Thoracic aorta (tissue), 2 donors: ENCODE data around the gene ITIH3. TPM values are rescaled to one million over a fixed set of nuclear protein-coding genes. Genes with fewer than 3 reads are reported as not detected.

Experiments used
- ATAC-seq: fragments of 150-250 bp; one replicate; pipeline ENCODE4 v1.8.0; 2017; ENCODE audit warnings: low read depth; ENCODE audit not compliant: insufficient number of reproducible peaks, low FRiP score
- DNase-seq: peaks from one replicate; pipeline ENCODE4 v3.0.0-alpha.2; 2020; ENCODE audit warnings: low spot score
- H3K27ac ChIP-seq, 2 donors: fragments of 200-600 bp; sonication (generic); 1 replicate in 1 of 2; 2 replicates in 1 of 2; pipeline ENCODE4 v1.5.1; 2016; ENCODE audit warnings: mild to moderate bottlenecking in 2 of 2, moderate library complexity in 2 of 2
- H3K27me3 ChIP-seq: fragments of 200-600 bp; sonication (generic); replicated peaks from 2 replicates; pipeline ENCODE4 v1.6.0; 2016; ENCODE audit warnings: mild to moderate bottlenecking; ENCODE audit not compliant: insufficient read depth
- H3K36me3 ChIP-seq: fragments of 200-600 bp; sonication (generic); one replicate; pipeline ENCODE4 v1.5.1; 2016
- H3K4me1 ChIP-seq, 2 donors: fragments of 200-600 bp; sonication (generic); 1 replicate in 1 of 2; 2 replicates in 1 of 2; pipeline versions ENCODE4 v1.5.1 to v1.6.0; 2016; ENCODE audit warnings: low read depth in 2 of 2, mild to moderate bottlenecking in 1 of 2; ENCODE audit not compliant: control insufficient read depth in 1 of 2
- H3K4me3 ChIP-seq: fragments of 200-600 bp; sonication (generic); 2 replicates; pipeline ENCODE4 v1.5.1; 2016; ENCODE audit warnings: mild to moderate bottlenecking
- H3K9me3 ChIP-seq: fragments of 200-600 bp; sonication (generic); 2 replicates; pipeline ENCODE4 v1.5.1; 2016
- CTCF ChIP-seq: fragments of 200-600 bp; sonication (generic); IDR thresholded peaks from one replicate; pipeline ENCODE4 v1.5.1; 2019; ENCODE audit warnings: antibody characterized with exemption
- total RNA-seq, 2 donors: library from RNA; depleted of rRNA; stranded (reverse); fragments of >200 nt; gene quantifications; one replicate each; pipeline versions ENCODE4 v1.1.0 to v1.2.3, GENCODE V29; 2016

Gene ITIH3
- total RNA-seq, 2 donors from 2014 or later, result 2.6 to 14.2 TPM

- TF ChIP-seq CTCF, result no peak
- Histone ChIP-seq H3K27me3 (no peaks in the 10 kb centered on the region), H3K9me3 (no peaks in the 10 kb centered on the region), H3K4me3 (no peak overlapping the region), H3K36me3 (peaks cover 34% of the 10 kb centered on the region), H3K4me1 (peaks cover 24 to 45% of the 10 kb centered on the region in 2 donors), H3K27ac (peak overlapping the region; percentile 96)
- DNase-seq, result no peak
- no peak for ATAC-seq
Observed at GRCh38 chr3:52846432-52846965, 51.9 kb downstream of the ITIH3 start.

- Histone ChIP-seq H3K9me3 (no peaks in the 10 kb centered on the region), H3K4me1 (peaks cover 24 to 43% of the 10 kb centered on the region in 2 donors), H3K27me3 (no peaks in the 10 kb centered on the region), H3K27ac (peak overlapping the region in 1 of 2 donors; percentile 96), H3K4me3 (no peak overlapping the region), H3K36me3 (peaks cover 33% of the 10 kb centered on the region)
- TF ChIP-seq CTCF, result no peak
- ATAC-seq (no peak), DNase-seq (no peak)
Observed at GRCh38 chr3:52847241-52847640, 52.6 kb downstream of the ITIH3 start.

- H3K27me3 ChIP-seq, result no peaks in the 10 kb centered on the region
- H3K27ac ChIP-seq, result peak overlapping the region in 1 of 2 donors; percentile 32
- TF ChIP-seq CTCF, result no peak
- H3K4me3 ChIP-seq, result no peak overlapping the region
- H3K9me3 ChIP-seq, result no peaks in the 10 kb centered on the region
- ATAC-seq (no peak), DNase-seq (no peak)
- peaks cover 24 to 38% of the 10 kb centered on the region in 2 donors for H3K4me1 ChIP-seq
- peaks cover 32% of the 10 kb centered on the region for H3K36me3 ChIP-seq
Observed at GRCh38 chr3:52847726-52848125, 53.1 kb downstream of the ITIH3 start.

GRCh38 chr3:52848617-52849016, 54.0 kb downstream of the ITIH3 start:
- Histone ChIP-seq H3K27ac (peak overlapping the region; percentile 0 to 37), H3K27me3 (no peaks in the 10 kb centered on the region), H3K4me3 (no peak overlapping the region), H3K36me3 (peaks cover 32% of the 10 kb centered on the region), H3K4me1 (peaks cover 18 to 29% of the 10 kb centered on the region in 2 donors), H3K9me3 (no peaks in the 10 kb centered on the region)
- TF ChIP-seq CTCF, result no peak
- no peak for DNase-seq
- ATAC-seq, result no peak

- DNase-seq (no peak), ATAC-seq (no peak)
- H3K4me1 ChIP-seq, result peaks cover 7 to 19% of the 10 kb centered on the region in 2 donors
- no peaks in the 10 kb centered on the region for H3K27me3 ChIP-seq
- no peak overlapping the region for H3K27ac ChIP-seq
- H3K36me3 ChIP-seq, result peaks cover 32% of the 10 kb centered on the region
- TF ChIP-seq CTCF, result no peak
- H3K4me3 ChIP-seq, result no peak overlapping the region
- no peaks in the 10 kb centered on the region for H3K9me3 ChIP-seq
Observed at GRCh38 chr3:52849656-52850055, 55.1 kb downstream of the ITIH3 start.
